Measurements from ENCODE around the gene SLC1A7.

DNA sequence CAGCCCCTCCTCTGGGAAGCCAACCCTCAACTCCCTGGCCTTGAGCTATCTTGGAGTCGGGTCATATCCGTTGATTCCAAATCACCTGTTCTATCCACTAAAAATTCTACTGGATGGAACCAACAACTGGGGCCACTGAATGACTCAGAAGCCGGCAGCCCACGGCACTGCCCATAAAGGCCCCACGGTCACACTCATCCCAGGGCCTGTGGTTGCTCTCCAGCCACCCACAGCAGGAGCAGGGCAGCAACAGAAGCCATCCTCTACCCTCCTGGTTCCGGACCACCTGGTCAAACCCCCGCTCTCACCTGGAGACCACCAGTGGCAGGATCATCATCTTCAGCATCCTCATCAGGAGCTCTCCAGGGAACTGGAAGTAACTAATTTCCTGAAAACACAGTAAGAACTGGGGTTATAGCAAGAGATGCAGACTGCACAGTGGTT lies 8.4 kb downstream of the SLC1A7 start:
- TF ChIP-seq CTCF (IDR thresholded peaks at IDR 0.05; ENCODE audit: low read depth, low read length, missing input control), result no peak
- TF ChIP-seq ATF3 (IDR thresholded peaks at IDR 0.05), result no peak
- TF ChIP-seq GABPA (IDR thresholded peaks at IDR 0.05 in 1 of 2, conservative IDR thresholded peaks at IDR 0.05 in 1 of 2), result no peak
- TF ChIP-seq JUND (IDR thresholded peaks at IDR 0.05), result no peak
